Endothelial cell (in vitro differentiated cells): ENCODE measurements around the gene SYNGR1. TPM values are rescaled to one million over a fixed set of nuclear protein-coding genes. Genes with fewer than 3 reads are reported as not detected.

Experiments
- DNase-seq: peaks from one replicate; pipeline ENCODE4 v3.0.0; 2021; ENCODE audit warnings: low spot score
- H3K27ac Mint-ChIP-seq: one replicate; pipeline ENCODE4 v1.8.0; 2021; ENCODE audit warnings: mixed read lengths, inconsistent platforms; ENCODE audit not compliant: unreplicated experiment
- H3K27me3 Mint-ChIP-seq: one replicate; pipeline ENCODE4 v1.8.0; 2021; ENCODE audit warnings: mild to moderate bottlenecking, moderate library complexity, mixed read lengths, inconsistent platforms; ENCODE audit not compliant: unreplicated experiment
- H3K36me3 Mint-ChIP-seq: one replicate; pipeline ENCODE4 v1.8.0; 2021; ENCODE audit warnings: mild to moderate bottlenecking, low read depth, mixed read lengths, inconsistent platforms; ENCODE audit not compliant: unreplicated experiment
- H3K4me1 Mint-ChIP-seq: one replicate; pipeline ENCODE4 v1.8.0; 2021; ENCODE audit warnings: mild to moderate bottlenecking, mixed read lengths, inconsistent platforms; ENCODE audit not compliant: unreplicated experiment
- H3K4me3 Mint-ChIP-seq: one replicate; pipeline ENCODE4 v1.8.0; 2021; ENCODE audit warnings: mild to moderate bottlenecking, mixed read lengths, inconsistent platforms; ENCODE audit not compliant: unreplicated experiment
- H3K9me3 Mint-ChIP-seq: one replicate; pipeline ENCODE4 v1.8.0; 2021; ENCODE audit warnings: mixed read lengths, inconsistent platforms; ENCODE audit not compliant: unreplicated experiment
- CTCF ChIP-seq: fragments of 200-600 bp; sonication (generic); IDR thresholded peaks from one replicate; pipeline ENCODE4 v1.5.0; 2021; ENCODE audit warnings: antibody characterized with exemption; ENCODE audit not compliant: unreplicated experiment
- total RNA-seq: library from RNA; stranded (reverse); fragmentation: NEBNext Ultra II Directional; extraction: Animal tissue kit (Norgen Biotek cat#: 25700); gene quantifications from one replicate; pipeline ENCODE4 v1.2.1, GENCODE V29; 2021; ENCODE audit not compliant: unreplicated experiment

Gene SYNGR1
- total RNA-seq, 1 donor from 2014 or later: 2.9 TPM

GRCh38 chr22:39433476-39434242 is 83.9 kb downstream of the SYNGR1 start:
- H3K36me3 Mint-ChIP-seq: peaks cover 5% of the 10 kb centered on the region
- H3K27ac Mint-ChIP-seq: no peak overlapping the region
- DNase-seq: no peak

GRCh38 chr22:39434243-39434653 is 84.5 kb downstream of the SYNGR1 start:
- H3K4me3 Mint-ChIP-seq: no peak overlapping the region
- no peak for DNase-seq
- peaks cover 5% of the 10 kb centered on the region for H3K36me3 Mint-ChIP-seq
- H3K27me3 Mint-ChIP-seq: peaks cover 1% of the 10 kb centered on the region
- no peaks in the 10 kb centered on the region for H3K9me3 Mint-ChIP-seq
- H3K27ac Mint-ChIP-seq: no peak overlapping the region
- TF ChIP-seq CTCF: no peak
- no peaks in the 10 kb centered on the region for H3K4me1 Mint-ChIP-seq

More at GRCh38 chr22:39433476-39434242, 83.9 kb downstream of the SYNGR1 start:
- no peak for TF ChIP-seq CTCF
- Mint-ChIP-seq H3K9me3 (no peaks in the 10 kb centered on the region), H3K27me3 (peaks cover under 1% of the 10 kb centered on the region), H3K4me1 (no peaks in the 10 kb centered on the region), H3K4me3 (no peak overlapping the region)

- Mint-ChIP-seq H3K27me3 (peaks cover 1% of the 10 kb centered on the region), H3K36me3 (peaks cover 5% of the 10 kb centered on the region), H3K4me3 (no peak overlapping the region), H3K4me1 (no peaks in the 10 kb centered on the region), H3K27ac (no peak overlapping the region), H3K9me3 (no peaks in the 10 kb centered on the region)
- no peak for TF ChIP-seq CTCF
- no peak for DNase-seq
Observed at GRCh38 chr22:39434721-39435120, 84.9 kb downstream of the SYNGR1 start.

Other genes starting within 250 kb of the SYNGR1 start
- gene CBX7, start 197.3 kb upstream of the SYNGR1 start, total RNA-seq: 3.5 TPM
- 53.4 TPM for gene PDGFB, start 105.0 kb upstream of the SYNGR1 start, total RNA-seq
- 2,149 TPM for gene RPL3, start 30.4 kb upstream of the SYNGR1 start, total RNA-seq
- gene TAB1, start 49.8 kb downstream of the SYNGR1 start, total RNA-seq: 24.0 TPM
- 0.87 TPM for gene MGAT3, start 107.0 kb downstream of the SYNGR1 start, total RNA-seq
- 29.2 TPM for gene MIEF1, start 152.3 kb downstream of the SYNGR1 start, total RNA-seq
- 312 TPM for gene ATF4, start 170.6 kb downstream of the SYNGR1 start, total RNA-seq
- 57.7 TPM for gene RPS19BP1, start 182.8 kb downstream of the SYNGR1 start, total RNA-seq
- 0.10 TPM for gene CACNA1I, start 220.8 kb downstream of the SYNGR1 start, total RNA-seq